ENCODE measurements around the gene RCOR1.

GRCh38 chr14:102663440-102663839 is 71.0 kb downstream of the RCOR1 start:
- no peak for TF ChIP-seq CTCF (IDR thresholded peaks at IDR 0.05 in 8 of 11, conservative IDR thresholded peaks at IDR 0.05 in 3 of 11)
- no peak for TF ChIP-seq POLR2AphosphoS5 (IDR thresholded peaks at IDR 0.05)
